Cardiac septum (tissue), 1 donor: ENCODE measurements around the gene LDLRAD4. TPM values are rescaled to one million over a fixed set of nuclear protein-coding genes. Genes with fewer than 3 reads are reported as not detected.

Experiments
- DNase-seq: peaks from one replicate; pipeline ENCODE4 v3.0.0-alpha.2; 2020; ENCODE audit warnings: low spot score
- intact Hi-C: fragments of 100-400 bp; cut with DNase I; formaldehyde crosslinking; loops from one replicate; pipeline ENCODE4 v1.14.0; 2022
- total RNA-seq: library from RNA; stranded (reverse); fragmentation: NEBNext Ultra II Directional; extraction: Animal tissue kit (Norgen Biotek cat#: 25700); gene quantifications from one replicate; pipeline ENCODE4 v1.2.1, GENCODE V29; 2021
- donor health status: DM: no; HTN: no; CAD: no.

LDLRAD4 gene
- total RNA-seq, 1 donor from 2014 or later = 23.3 TPM

DNA sequence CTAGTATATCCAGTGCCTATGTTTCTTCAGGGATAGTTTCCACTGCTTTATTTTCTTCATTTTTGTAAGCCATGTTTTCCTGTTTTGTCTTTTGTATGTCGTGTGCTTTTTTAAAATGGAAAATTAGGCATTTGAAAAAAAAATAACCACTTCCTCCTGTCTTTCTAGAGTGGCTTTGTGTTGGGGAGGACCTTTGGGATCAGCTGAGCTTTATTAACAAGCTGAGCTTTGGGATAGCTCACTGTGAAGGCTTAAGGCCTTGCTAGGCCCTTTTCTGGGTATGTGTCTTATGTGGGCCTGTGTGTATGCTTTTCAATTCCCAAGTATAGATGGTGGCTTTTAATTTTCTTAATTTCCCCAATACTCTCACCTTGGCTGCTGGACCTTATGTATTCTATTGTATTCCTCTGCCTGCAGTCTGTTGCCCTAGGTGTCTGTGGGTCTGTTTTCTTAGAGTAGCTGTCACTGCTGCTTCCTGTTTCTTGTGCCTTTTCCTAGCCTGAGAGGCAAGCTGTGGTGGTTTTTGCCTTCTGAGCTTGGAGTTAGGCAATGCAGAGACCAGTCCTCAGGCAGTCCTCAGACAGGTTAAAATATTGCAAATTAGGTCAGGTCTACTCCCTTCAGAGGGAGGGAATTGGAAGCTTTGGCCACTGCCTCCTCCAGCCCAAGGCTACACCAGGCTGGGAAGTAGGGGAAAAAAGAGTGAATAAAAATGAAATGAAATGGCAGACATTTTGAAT is 134.7 kb downstream of the LDLRAD4 start:
- intact Hi-C loops = no loop called here
- DNase-seq = no peak

- intact Hi-C loops = no loop called here
- no peak for DNase-seq
Measured at GRCh38 chr18:13354402-13354801, 135.8 kb downstream of the LDLRAD4 start.

- intact Hi-C loops = no loop called here
- DNase-seq = no peak
Measured at GRCh38 chr18:13356032-13356431, 137.5 kb downstream of the LDLRAD4 start.

- intact Hi-C loops = no loop called here
- no peak for DNase-seq
Measured at GRCh38 chr18:13357289-13357688, 138.7 kb downstream of the LDLRAD4 start.

DNA sequence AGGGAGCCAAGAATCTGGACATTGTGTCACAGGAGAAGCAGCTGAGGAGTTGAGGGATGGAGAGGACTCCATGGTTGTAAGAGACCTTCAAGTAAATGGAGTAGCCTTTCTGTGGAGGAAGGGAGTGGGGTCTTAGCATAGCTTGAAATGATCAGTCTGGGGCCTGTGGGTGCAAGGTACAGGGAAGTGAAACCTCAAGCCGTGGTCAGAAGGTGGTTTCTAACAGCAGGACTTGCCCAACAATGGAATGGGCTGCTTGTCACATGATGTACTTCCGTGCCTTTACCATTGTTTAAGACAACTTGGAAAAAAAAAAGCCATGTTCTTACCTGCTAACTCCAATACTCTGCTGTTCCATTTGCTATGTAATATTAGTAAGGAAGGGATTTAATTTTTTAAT is 140.7 kb downstream of the LDLRAD4 start:
- no peak for DNase-seq
- intact Hi-C loops = no loop called here

DNA sequence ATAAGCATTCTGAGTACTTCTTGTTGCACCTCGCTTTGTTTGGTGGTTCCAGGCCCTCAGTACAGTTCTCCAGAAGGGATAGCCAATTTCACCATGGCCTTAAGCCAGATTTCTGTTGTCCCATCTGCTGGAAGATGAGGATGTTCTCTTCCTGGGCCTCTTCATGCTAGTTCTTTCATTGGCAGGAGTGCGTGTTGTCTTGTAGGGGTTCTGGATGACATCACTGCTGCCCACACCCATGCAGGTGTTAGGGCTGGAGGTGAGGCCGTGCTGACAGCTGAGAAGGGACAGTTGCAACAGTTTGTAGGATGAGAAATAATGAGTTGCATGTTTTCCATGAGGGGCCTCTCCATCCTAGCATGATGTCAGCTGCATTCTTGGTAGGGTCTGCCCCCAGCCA is 142.9 kb downstream of the LDLRAD4 start:
- intact Hi-C loops = no loop called here
- DNase-seq = no peak

GRCh38 chr18:13362051-13362450 is 143.5 kb downstream of the LDLRAD4 start:
- DNase-seq = no peak
- intact Hi-C loops = no loop called here

- no peak for DNase-seq
- intact Hi-C loops = no loop called here
Measured at GRCh38 chr18:13362607-13363006, 144.0 kb downstream of the LDLRAD4 start.

- intact Hi-C loops = no loop called here
- no peak for DNase-seq
Measured at GRCh38 chr18:13363359-13363758, 144.8 kb downstream of the LDLRAD4 start.

DNA sequence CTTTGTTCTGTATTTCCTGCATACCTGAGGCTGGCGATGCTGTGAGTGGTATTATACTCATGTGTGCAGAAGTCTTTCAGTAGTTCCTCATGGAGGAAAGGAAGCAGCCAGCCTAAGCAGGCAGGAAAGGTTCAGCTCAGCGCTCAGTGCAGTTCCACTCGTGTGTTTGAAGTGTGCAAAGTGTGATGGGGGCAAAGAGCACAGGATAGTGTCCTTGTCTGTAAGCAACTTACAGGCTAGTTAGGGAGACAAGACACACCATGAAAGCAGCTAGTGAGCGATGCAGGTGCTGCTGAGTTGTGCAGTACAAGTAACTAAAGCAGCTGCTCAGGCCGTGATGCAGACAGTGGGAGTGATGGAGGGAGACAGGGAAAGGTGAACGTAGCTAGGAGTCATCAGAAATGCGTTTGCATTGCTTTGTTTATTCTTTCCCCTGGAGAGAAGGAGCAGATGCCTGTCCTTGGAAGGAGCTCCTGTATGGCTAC is 146.2 kb downstream of the LDLRAD4 start:
- intact Hi-C loops = loop anchor here (5.0 kb wide), 1 partner anchor 37 kb away; no protein-coding TSS in a partner anchor
- no peak for DNase-seq

- DNase-seq = no peak
- intact Hi-C loops = loop anchor here (5.0 kb wide), 1 partner anchor 39 kb away; no protein-coding TSS in a partner anchor
Measured at GRCh38 chr18:13366131-13366530, 147.6 kb downstream of the LDLRAD4 start.

GRCh38 chr18:13366541-13366940 is 148.0 kb downstream of the LDLRAD4 start:
- intact Hi-C loops = loop anchor here (5.0 kb wide), 1 partner anchor 39 kb away; no protein-coding TSS in a partner anchor
- no peak for DNase-seq

GRCh38 chr18:13366962-13367892 is 148.7 kb downstream of the LDLRAD4 start:
- intact Hi-C loops = loop anchor here (5.0 kb wide), 1 partner anchor 40 kb away; no protein-coding TSS in a partner anchor
- peak; percentile 63 for DNase-seq

DNA sequence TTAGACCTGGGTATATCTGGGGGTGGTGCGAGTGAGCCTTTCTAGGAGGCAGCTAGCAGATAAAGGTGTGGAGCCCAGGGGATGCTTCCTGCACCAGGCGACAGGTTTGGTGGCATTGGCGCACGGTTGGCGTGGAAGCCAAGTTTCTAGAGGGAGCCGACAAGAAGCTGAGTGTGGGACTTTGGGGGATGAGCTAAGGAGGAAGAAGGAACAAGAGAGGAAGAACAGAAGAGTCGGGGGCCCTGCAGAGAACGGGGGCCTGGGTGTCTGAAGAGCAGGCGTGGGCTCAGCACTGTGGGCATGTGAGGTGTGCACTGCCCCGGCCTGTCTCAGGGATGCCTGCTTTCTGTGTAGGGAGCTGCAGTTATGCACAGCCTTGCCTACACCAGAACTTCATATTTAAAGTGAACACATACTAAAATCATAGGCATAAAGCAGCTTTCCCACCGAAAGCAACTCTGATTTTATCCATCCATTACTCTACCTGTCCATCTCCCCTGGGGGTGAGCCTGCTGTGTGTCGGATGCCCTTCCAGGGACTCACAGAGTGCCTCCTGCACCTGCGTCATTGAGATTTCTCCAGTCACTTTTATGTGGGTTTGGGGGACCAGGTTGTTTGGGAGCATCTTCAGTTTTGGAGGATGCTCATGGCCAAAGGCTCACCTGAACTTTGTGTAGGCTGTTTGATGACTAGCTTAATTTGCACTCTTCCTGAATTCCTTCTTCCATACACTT is 149.7 kb downstream of the LDLRAD4 start:
- peak; percentile 63 for DNase-seq
- intact Hi-C loops = loop anchor here (5.0 kb wide), 1 partner anchor 41 kb away; no protein-coding TSS in a partner anchor

DNA sequence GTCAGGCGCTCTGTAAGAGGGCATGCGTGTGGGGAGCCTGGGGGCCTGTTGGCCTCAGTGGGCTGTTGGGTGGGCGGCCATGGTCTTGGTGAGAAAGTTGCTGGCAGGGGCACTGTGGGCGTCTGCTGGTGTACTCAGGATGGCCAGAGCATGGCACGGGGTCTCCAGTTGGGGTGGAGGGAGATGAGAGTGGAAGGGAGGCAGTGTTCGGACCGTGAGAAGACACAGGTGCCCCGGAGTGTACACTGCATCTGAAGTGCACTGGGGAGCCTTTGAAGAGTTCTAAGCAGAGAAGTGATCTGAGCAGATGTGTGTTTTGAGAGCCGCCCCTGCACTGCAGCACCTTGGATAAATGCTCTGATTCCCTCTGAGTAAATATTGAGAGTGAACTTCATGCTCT is 150.8 kb downstream of the LDLRAD4 start:
- intact Hi-C loops = loop anchor here (5.0 kb wide), 1 partner anchor 42 kb away; no protein-coding TSS in a partner anchor
- DNase-seq = peak; percentile 44

GRCh38 chr18:13369756-13370510 is 151.4 kb downstream of the LDLRAD4 start:
- intact Hi-C loops = loop anchor here (5.0 kb wide), 1 partner anchor 43 kb away; no protein-coding TSS in a partner anchor

DNA sequence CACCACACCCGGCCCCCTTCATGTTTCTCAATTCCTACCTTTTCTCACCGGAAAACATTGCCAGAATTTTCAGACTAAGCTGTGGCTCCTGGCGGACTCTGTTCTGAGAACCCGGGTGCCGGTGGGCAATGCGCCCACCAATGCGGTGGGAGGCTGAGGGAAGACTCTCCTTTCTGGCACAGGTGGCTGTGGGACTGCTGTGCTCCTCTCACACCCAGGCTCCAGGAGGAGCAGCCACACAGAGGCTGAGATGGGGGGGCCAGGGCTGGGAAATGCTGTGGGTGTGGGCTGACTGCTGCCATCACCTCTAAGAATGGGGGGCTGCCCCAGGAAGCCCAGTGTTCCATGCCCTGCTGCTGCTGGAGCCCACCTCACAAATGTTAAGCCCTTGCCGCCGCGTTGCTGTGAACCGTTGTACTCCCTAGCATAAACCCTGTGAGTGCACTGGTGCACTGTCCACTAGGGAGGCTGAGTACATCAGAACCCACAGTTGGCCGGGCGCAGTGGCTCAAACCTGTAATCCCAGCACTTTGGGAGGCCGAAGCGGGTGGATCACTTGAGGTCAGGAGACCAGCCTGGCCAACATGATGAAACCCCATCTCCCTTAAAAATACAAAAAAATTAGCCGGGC is 152.6 kb downstream of the LDLRAD4 start:
- intact Hi-C loops = no loop called here
- DNase-seq = peak; percentile 72

More at GRCh38 chr18:13369756-13370510, 151.4 kb downstream of the LDLRAD4 start:
- DNase-seq = peak; percentile 53
